SK-N-SH (cell line): ENCODE measurements around the gene TTC31. TPM values are rescaled to one million over a fixed set of nuclear protein-coding genes. Genes with fewer than 3 reads are reported as not detected.

Source experiments
- CTCF ChIA-PET: fragments of 300-600, 350-600 bp; formaldehyde crosslinking; extraction: SDS; loops from one replicate; lab custom pipeline; 2021; lab: Yijun Ruan, JAX
- POLR2A ChIA-PET: fragments of 350-600 bp; sonication (Branson Sonifier 250); formaldehyde crosslinking; extraction: SDS; loops from one replicate; lab custom pipeline; 2020; ENCODE audit warnings: antibody characterized with exemption, inconsistent platforms; lab: Yijun Ruan, JAX
- DNase-seq: peaks from one replicate; pipeline ENCODE4 v3.0.0; 2012
- H2AFZ ChIP-seq: fragments of 200-600 bp; sonication (generic); 2 replicates; pipeline ENCODE4 v1.8.1; 2016; ENCODE audit warnings: antibody characterized with exemption, mild to moderate bottlenecking, low read depth
- H3F3A ChIP-seq: fragments of 200-600 bp; sonication (generic); replicated peaks from 2 replicates; pipeline ENCODE3; 2016; ENCODE audit warnings: antibody characterized with exemption, mild to moderate bottlenecking; ENCODE audit not compliant: insufficient read depth
- H3K27ac ChIP-seq, 2 experiments: fragments of 200-500 bp in 1 of 2; fragments of 200-600 bp in 1 of 2; sonication (Bioruptor generic) in 1 of 2; sonication (generic), shearing (Covaris generic) in 1 of 2; 2 replicates each; pipeline versions ENCODE4 v1.5.1 to v1.6.1; 2014 to 2016; ENCODE audit warnings: low read depth in 2 of 2, inconsistent platforms in 1 of 2, low read length in 1 of 2, mild to moderate bottlenecking in 1 of 2, mixed read lengths in 1 of 2
- H3K27me3 ChIP-seq: fragments of 200-600 bp; sonication (generic), shearing (Covaris generic); 2 replicates; pipeline ENCODE4 v1.6.1; 2016; ENCODE audit warnings: mixed run types; ENCODE audit not compliant: insufficient read depth
- H3K36me3 ChIP-seq, 2 experiments: fragments of 200-500 bp in 1 of 2; fragments of 200-600 bp in 1 of 2; sonication (Bioruptor generic) in 1 of 2; sonication (generic) in 1 of 2; replicated peaks in 1 of 2; 2 replicates each; pipeline versions ENCODE3 to v1.5.1; 2014 to 2016; ENCODE audit warnings: low read length in 1 of 2, mild to moderate bottlenecking in 1 of 2; ENCODE audit not compliant: insufficient read depth in 2 of 2, control insufficient read depth in 1 of 2
- H3K4me1 ChIP-seq, 2 experiments: fragments of 200-500 bp in 1 of 2; fragments of 200-600 bp in 1 of 2; sonication (Bioruptor generic) in 1 of 2; sonication (generic), shearing (Covaris generic) in 1 of 2; 2 replicates each; pipeline versions ENCODE4 v1.5.1 to v1.6.1; 2014 to 2016; ENCODE audit warnings: low read depth in 1 of 2, low read length in 1 of 2, mixed run types in 1 of 2; ENCODE audit not compliant: insufficient read depth in 2 of 2, control insufficient read depth in 1 of 2
- H3K4me2 ChIP-seq: fragments of 200-600 bp; sonication (generic), shearing (Covaris generic); 2 replicates; pipeline ENCODE4 v1.6.1; 2017; ENCODE audit warnings: mixed run types
- H3K4me3 ChIP-seq, 2 experiments: fragments of 200-500 bp in 1 of 2; fragments of 200-600 bp in 1 of 2; sonication (Bioruptor generic) in 1 of 2; sonication (generic), shearing (Covaris generic) in 1 of 2; 2 replicates each; pipeline versions ENCODE4 v1.5.1 to v1.8.1; 2014 to 2016; ENCODE audit warnings: low read depth in 2 of 2, inconsistent platforms in 1 of 2, low read length in 1 of 2, mild to moderate bottlenecking in 1 of 2, mixed read lengths in 1 of 2, moderate library complexity in 1 of 2
- H3K79me2 ChIP-seq: fragments of 200-600 bp; sonication (generic); 2 replicates; pipeline ENCODE4 v1.8.1; 2017; ENCODE audit warnings: mild to moderate bottlenecking; ENCODE audit not compliant: insufficient read depth
- H3K9ac ChIP-seq: fragments of 200-600 bp; sonication (generic); 2 replicates; pipeline ENCODE4 v1.6.1; 2017; ENCODE audit warnings: mixed run types
- H3K9me2 ChIP-seq: fragments of 200-600 bp; sonication (generic); 2 replicates; pipeline ENCODE4 v1.6.1; 2017; ENCODE audit warnings: mixed run types
- H3K9me3 ChIP-seq: fragments of 200-600 bp; sonication (generic); 2 replicates; pipeline ENCODE4 v1.6.1; 2017; ENCODE audit warnings: mixed run types, mild to moderate bottlenecking, moderate library complexity
- H4K20me1 ChIP-seq: fragments of 200-600 bp; sonication (generic); 2 replicates; pipeline ENCODE4 v1.6.1; 2017; ENCODE audit warnings: mild to moderate bottlenecking, mixed run types; ENCODE audit not compliant: insufficient read depth
- ELF1 ChIP-seq: IDR thresholded peaks from 2 replicates; pipeline ENCODE4 v1.4.0; 2012
- EP300 ChIP-seq, 2 experiments: IDR thresholded peaks; 2 replicates each; pipeline versions ENCODE4 v1.4.0 to v1.6.1; 2012; ENCODE audit warnings: borderline replicate concordance in 1 of 2, low read depth in 1 of 2, low read length in 1 of 2
- FOSL2 ChIP-seq: IDR thresholded peaks from 2 replicates; pipeline ENCODE4 v1.4.0; 2012; ENCODE audit warnings: low read depth, mild to moderate bottlenecking, moderate library complexity, borderline replicate concordance
- FOXM1 ChIP-seq: IDR thresholded peaks from 2 replicates; pipeline ENCODE4 v1.4.0; 2012; ENCODE audit warnings: low read depth, mild to moderate bottlenecking
- GATA2 ChIP-seq: sonication (generic); formaldehyde crosslinking; IDR thresholded peaks from 2 replicates; pipeline ENCODE4 v1.5.0; 2020; ENCODE audit warnings: mild to moderate bottlenecking, missing genetic modification reagents
- MAX ChIP-seq: IDR thresholded peaks from 2 replicates; pipeline ENCODE4 v1.4.0; 2012; ENCODE audit warnings: low read depth
- MEF2A ChIP-seq: IDR thresholded peaks from 2 replicates; pipeline ENCODE4 v1.4.0; 2012; ENCODE audit warnings: low read depth, borderline replicate concordance
- MXI1 ChIP-seq: IDR thresholded peaks from 2 replicates; pipeline ENCODE4 v1.6.1; 2012; ENCODE audit warnings: mild to moderate bottlenecking, low read depth, low read length, improper control_type of control experiment
- NFIC ChIP-seq: IDR thresholded peaks from 2 replicates; pipeline ENCODE4 v1.4.0; 2012; ENCODE audit warnings: borderline replicate concordance
- NRF1 ChIP-seq: IDR thresholded peaks from 2 replicates; pipeline ENCODE4 v1.6.1; 2012; ENCODE audit warnings: low read depth, mild to moderate bottlenecking, low read length
- PBX3 ChIP-seq: IDR thresholded peaks from 2 replicates; pipeline ENCODE4; 2012
- RXRA ChIP-seq: IDR thresholded peaks from 2 replicates; pipeline ENCODE4 v1.4.0; 2012; ENCODE audit warnings: low read depth, mild to moderate bottlenecking, borderline replicate concordance
- SIN3A ChIP-seq: IDR thresholded peaks from 2 replicates; pipeline ENCODE4 v1.6.1; 2012; ENCODE audit warnings: low read depth, mild to moderate bottlenecking, low read length, moderate library complexity, borderline replicate concordance
- SMC3 ChIP-seq: IDR thresholded peaks from 2 replicates; pipeline ENCODE4 v1.6.1; 2012; ENCODE audit warnings: low read depth, low read length, improper control_type of control experiment
- TAF1 ChIP-seq: IDR thresholded peaks from 2 replicates; pipeline ENCODE4 v1.6.1; 2012; ENCODE audit warnings: low read depth, mild to moderate bottlenecking, low read length, moderate library complexity, borderline replicate concordance
- TEAD4 ChIP-seq: IDR thresholded peaks from 2 replicates; pipeline ENCODE4 v1.4.0; 2012; ENCODE audit warnings: mild to moderate bottlenecking, borderline replicate concordance; ENCODE audit not compliant: insufficient read depth
- USF2 ChIP-seq: fragments of 150-350 bp; IDR thresholded peaks from 2 replicates; pipeline ENCODE4 v1.6.1; 2017; ENCODE audit warnings: antibody characterized with exemption, low read length, low read depth, borderline replicate concordance
- WGBS: methylation state at CpG from one replicate; pipeline ENCODE4 v1.1.6; 2017; ENCODE audit warnings: low lambda C conversion rate; 5-methylcytosine and 5-hydroxymethylcytosine counted together
- polyA plus RNA-seq, 3 experiments: library from polyadenylated mRNA; depleted of rRNA; stranded (reverse); fragments of >200 nt; gene quantifications; 2 replicates each; pipeline ENCODE4 v1.2.3, GENCODE V29; 2012
- TF ChIP-seq, protein P1 (sequence below): IDR thresholded peaks from 2 replicates; pipeline ENCODE4 v1.4.0; 2012; ENCODE audit warnings: low read depth, borderline replicate concordance
- TF ChIP-seq, protein P2 (sequence below): fragments of 200-600 bp; sonication (generic); IDR thresholded peaks from 2 replicates; pipeline ENCODE4 v1.6.1; 2017; ENCODE audit warnings: antibody characterized with exemption, mild to moderate bottlenecking, moderate library complexity
- TF ChIP-seq, protein P3 (sequence below): IDR thresholded peaks from 2 replicates; pipeline ENCODE4 v1.6.1; 2012; ENCODE audit warnings: mild to moderate bottlenecking, low read depth, low read length, moderate library complexity

The TTC31 gene
- polyA plus RNA-seq, 1 of the 3 experiments (the other 2 are of a cell fraction): 27.9 TPM

DNA sequence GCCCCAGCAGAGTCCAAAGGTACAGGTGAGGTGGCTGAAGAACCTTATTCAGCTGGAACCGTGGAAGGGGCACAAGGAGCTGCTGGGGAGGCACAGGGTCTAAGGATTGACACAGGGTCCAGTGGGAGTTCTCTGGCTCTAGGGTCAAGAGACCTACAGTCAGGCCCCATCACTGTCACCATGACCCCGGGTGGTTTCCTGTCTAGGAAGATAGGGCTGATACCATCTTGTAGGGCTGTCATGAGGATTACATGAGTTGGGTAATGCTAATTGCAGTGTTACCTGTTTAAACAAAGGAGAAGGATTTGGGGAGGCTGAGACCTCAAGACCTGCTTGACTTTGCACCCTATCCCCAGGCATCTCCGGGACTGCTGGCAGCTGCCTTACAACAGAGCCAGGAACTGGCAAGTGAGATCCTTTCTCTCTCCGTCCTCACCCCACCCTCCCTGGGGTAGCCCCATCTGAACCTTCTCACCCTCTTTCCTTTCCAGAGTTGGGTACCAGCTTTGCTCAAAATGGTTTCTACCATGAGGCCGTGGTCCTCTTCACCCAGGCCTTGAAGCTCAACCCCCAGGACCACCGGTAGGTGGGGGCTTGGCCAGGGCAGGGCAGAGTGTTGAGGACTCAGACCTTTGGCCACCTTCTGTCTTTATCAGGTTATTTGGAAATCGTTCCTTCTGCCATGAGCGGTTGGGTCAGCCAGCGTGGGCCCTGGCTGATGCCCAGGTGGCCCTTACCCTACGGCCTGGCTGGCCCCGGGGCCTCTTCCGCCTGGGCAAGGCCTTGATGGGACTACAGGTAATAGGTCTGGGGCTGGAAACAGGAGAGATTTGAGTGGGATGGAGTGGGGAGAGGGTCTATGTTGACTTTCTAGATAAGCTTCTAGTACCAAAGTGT is 9.0 kb downstream of the TTC31 start:
- Histone ChIP-seq H3K79me2 (peaks cover 2% of the 10 kb centered on the region; the same call in 1 of the 2 replicates), H3F3A (peaks cover 3% of the 10 kb centered on the region), H3K36me3 (peaks cover 0 to 46% of the 10 kb centered on the region in 2 experiments), H3K4me2 (no peak overlapping the region), H3K27ac (no peak overlapping the region), H4K20me1 (no peaks in the 10 kb centered on the region), H3K9me2 (no peaks in the 10 kb centered on the region), H3K27me3 (no peaks in the 10 kb centered on the region), H3K9me3 (no peaks in the 10 kb centered on the region), H3K4me3 (no peak overlapping the region), H3K9ac (no peak overlapping the region), H3K4me1 (no peaks in the 10 kb centered on the region), H2AFZ (no peak overlapping the region)
- 90% methylated on average over 9 of the region's 12 CpGs for WGBS
- ChIA-PET POLR2A (interaction anchor here (0.5 to 1.7 kb wide), 5 partner anchors 9 to 22 kb away, joined by 3 to 9 read pairs (median 4); partner anchors contain the start of genes PCGF1 and TLX2), CTCF (interaction anchor here (0.6 to 1.6 kb wide), 3 partner anchors 17 to 96 kb away, joined by 3 to 6 read pairs (median 4); no protein-coding TSS in a partner anchor)
- TF ChIP-seq RXRA: no peak
- no peak for TF ChIP-seq MXI1
- TF ChIP-seq USF2: no peak
- no peak for TF ChIP-seq NRF1
- TF ChIP-seq, protein P1, sequence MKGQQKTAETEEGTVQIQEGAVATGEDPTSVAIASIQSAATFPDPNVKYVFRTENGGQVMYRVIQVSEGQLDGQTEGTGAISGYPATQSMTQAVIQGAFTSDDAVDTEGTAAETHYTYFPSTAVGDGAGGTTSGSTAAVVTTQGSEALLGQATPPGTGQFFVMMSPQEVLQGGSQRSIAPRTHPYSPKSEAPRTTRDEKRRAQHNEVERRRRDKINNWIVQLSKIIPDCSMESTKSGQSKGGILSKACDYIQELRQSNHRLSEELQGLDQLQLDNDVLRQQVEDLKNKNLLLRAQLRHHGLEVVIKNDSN: no peak
- no peak for TF ChIP-seq EP300 (IDR thresholded peaks at IDR 0.05; ENCODE audit: borderline replicate concordance in 1 of 2, low read depth in 1 of 2, low read length in 1 of 2)
- TF ChIP-seq FOSL2: no peak
- no peak for TF ChIP-seq GATA2 (CRISPR knock-in tag)
- TF ChIP-seq MEF2A: no peak
- TF ChIP-seq, protein P2, sequence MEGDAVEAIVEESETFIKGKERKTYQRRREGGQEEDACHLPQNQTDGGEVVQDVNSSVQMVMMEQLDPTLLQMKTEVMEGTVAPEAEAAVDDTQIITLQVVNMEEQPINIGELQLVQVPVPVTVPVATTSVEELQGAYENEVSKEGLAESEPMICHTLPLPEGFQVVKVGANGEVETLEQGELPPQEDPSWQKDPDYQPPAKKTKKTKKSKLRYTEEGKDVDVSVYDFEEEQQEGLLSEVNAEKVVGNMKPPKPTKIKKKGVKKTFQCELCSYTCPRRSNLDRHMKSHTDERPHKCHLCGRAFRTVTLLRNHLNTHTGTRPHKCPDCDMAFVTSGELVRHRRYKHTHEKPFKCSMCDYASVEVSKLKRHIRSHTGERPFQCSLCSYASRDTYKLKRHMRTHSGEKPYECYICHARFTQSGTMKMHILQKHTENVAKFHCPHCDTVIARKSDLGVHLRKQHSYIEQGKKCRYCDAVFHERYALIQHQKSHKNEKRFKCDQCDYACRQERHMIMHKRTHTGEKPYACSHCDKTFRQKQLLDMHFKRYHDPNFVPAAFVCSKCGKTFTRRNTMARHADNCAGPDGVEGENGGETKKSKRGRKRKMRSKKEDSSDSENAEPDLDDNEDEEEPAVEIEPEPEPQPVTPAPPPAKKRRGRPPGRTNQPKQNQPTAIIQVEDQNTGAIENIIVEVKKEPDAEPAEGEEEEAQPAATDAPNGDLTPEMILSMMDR: no peak
- no peak for TF ChIP-seq MAX
- TF ChIP-seq, protein P3, sequence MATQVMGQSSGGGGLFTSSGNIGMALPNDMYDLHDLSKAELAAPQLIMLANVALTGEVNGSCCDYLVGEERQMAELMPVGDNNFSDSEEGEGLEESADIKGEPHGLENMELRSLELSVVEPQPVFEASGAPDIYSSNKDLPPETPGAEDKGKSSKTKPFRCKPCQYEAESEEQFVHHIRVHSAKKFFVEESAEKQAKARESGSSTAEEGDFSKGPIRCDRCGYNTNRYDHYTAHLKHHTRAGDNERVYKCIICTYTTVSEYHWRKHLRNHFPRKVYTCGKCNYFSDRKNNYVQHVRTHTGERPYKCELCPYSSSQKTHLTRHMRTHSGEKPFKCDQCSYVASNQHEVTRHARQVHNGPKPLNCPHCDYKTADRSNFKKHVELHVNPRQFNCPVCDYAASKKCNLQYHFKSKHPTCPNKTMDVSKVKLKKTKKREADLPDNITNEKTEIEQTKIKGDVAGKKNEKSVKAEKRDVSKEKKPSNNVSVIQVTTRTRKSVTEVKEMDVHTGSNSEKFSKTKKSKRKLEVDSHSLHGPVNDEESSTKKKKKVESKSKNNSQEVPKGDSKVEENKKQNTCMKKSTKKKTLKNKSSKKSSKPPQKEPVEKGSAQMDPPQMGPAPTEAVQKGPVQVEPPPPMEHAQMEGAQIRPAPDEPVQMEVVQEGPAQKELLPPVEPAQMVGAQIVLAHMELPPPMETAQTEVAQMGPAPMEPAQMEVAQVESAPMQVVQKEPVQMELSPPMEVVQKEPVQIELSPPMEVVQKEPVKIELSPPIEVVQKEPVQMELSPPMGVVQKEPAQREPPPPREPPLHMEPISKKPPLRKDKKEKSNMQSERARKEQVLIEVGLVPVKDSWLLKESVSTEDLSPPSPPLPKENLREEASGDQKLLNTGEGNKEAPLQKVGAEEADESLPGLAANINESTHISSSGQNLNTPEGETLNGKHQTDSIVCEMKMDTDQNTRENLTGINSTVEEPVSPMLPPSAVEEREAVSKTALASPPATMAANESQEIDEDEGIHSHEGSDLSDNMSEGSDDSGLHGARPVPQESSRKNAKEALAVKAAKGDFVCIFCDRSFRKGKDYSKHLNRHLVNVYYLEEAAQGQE: no peak
- no peak for TF ChIP-seq NFIC
- TF ChIP-seq TEAD4: no peak
- no peak for TF ChIP-seq SMC3
- no peak for TF ChIP-seq PBX3
- TF ChIP-seq ELF1: no peak
- TF ChIP-seq SIN3A: no peak
- TF ChIP-seq FOXM1: no peak
- no peak for TF ChIP-seq TAF1
- no peak for DNase-seq
